GM12801 (cell line): ENCODE data around the gene ZFYVE27.

Experiments
- CTCF ChIP-seq: IDR thresholded peaks from one replicate; pipeline ENCODE4 v1.5.1; 2011; ENCODE audit warnings: control low read depth; ENCODE audit not compliant: insufficient read length; ENCODE audit errors: extremely low read depth

The ZFYVE27 gene

GRCh38 chr10:97733256-97733655, 3.7 kb upstream of the ZFYVE27 start:
- no peak for TF ChIP-seq CTCF

GRCh38 chr10:97734021-97734420, 2.9 kb upstream of the ZFYVE27 start:
- TF ChIP-seq CTCF = no peak

GRCh38 chr10:97736403-97736901, 476 bp upstream of the ZFYVE27 start:
- no peak for TF ChIP-seq CTCF

GRCh38 chr10:97737770-97738265, 890 bp downstream of the ZFYVE27 start:
- no peak for TF ChIP-seq CTCF

GRCh38 chr10:97738616-97739015, 1.7 kb downstream of the ZFYVE27 start:
- TF ChIP-seq CTCF = no peak

- TF ChIP-seq CTCF = no peak
Measured at GRCh38 chr10:97740613-97741012, 3.7 kb downstream of the ZFYVE27 start.

- TF ChIP-seq CTCF = no peak
Measured at GRCh38 chr10:97743169-97743943, 6.4 kb downstream of the ZFYVE27 start.
